Left ventricle myocardium inferior (tissue), 1 donor: ENCODE results near the gene ZNRF3. TPM values are rescaled to one million over a fixed set of nuclear protein-coding genes. Genes with fewer than 3 reads are reported as not detected.

Experiments
- DNase-seq: peaks from one replicate; pipeline ENCODE4 v3.0.0-alpha.2; 2020
- H3K27ac ChIP-seq: fragments of 200-600 bp; replicated peaks from 2 replicates; pipeline ENCODE4 v1.8.0; 2021
- H3K27me3 ChIP-seq: fragments of 200-600 bp; 2 replicates; pipeline ENCODE4 v1.8.0; 2021; ENCODE audit warnings: low read depth
- H3K36me3 ChIP-seq: fragments of 200-600 bp; 2 replicates; pipeline ENCODE4 v1.8.0; 2021
- H3K4me1 ChIP-seq: fragments of 200-600 bp; 2 replicates; pipeline ENCODE4 v1.8.0; 2021
- H3K4me3 ChIP-seq: fragments of 200-600 bp; 2 replicates; pipeline ENCODE4 v1.8.0; 2021; ENCODE audit warnings: mild to moderate bottlenecking, moderate library complexity
- H3K9me3 ChIP-seq: fragments of 200-600 bp; replicated peaks from 2 replicates; pipeline ENCODE4 v1.8.0; 2021
- CTCF ChIP-seq: fragments of 200-600 bp; IDR thresholded peaks from 2 replicates; pipeline ENCODE4 v1.8.0; 2021; ENCODE audit warnings: antibody characterized with exemption, mild to moderate bottlenecking, borderline replicate concordance
- intact Hi-C: fragments of 100-400 bp; cut with micrococcal nuclease; formaldehyde crosslinking; loops from one replicate; pipeline ENCODE4 v1.11.0; 2022
- total RNA-seq: library from RNA; stranded (reverse); fragmentation: NEBNext Ultra II Directional; extraction: Animal tissue kit (Norgen Biotek cat#: 25700); gene quantifications from one replicate; pipeline ENCODE4 v1.2.1, GENCODE V29; 2021
- donor health status: DM: no; HTN: yes; CAD: no; lungs with severe emphysema.

ZNRF3 gene
- total RNA-seq, 1 donor from 2014 or later, result 6.3 TPM

- no peaks in the 10 kb centered on the region for H3K9me3 ChIP-seq
- H3K4me3 ChIP-seq, result no peak overlapping the region
- no peaks in the 10 kb centered on the region for H3K36me3 ChIP-seq
- peaks cover 23% of the 10 kb centered on the region for H3K4me1 ChIP-seq
- H3K27me3 ChIP-seq, result no peaks in the 10 kb centered on the region
- no peak overlapping the region for H3K27ac ChIP-seq
- intact Hi-C loops, result no loop called here
- no peak for TF ChIP-seq CTCF
- DNase-seq, result no peak
Measured at GRCh38 chr22:29016067-29016938, 132.9 kb downstream of the ZNRF3 start.

- Histone ChIP-seq H3K27ac (no peak overlapping the region), H3K4me1 (peaks cover 19% of the 10 kb centered on the region), H3K27me3 (no peaks in the 10 kb centered on the region), H3K9me3 (no peaks in the 10 kb centered on the region), H3K36me3 (no peaks in the 10 kb centered on the region), H3K4me3 (no peak overlapping the region)
- no peak for TF ChIP-seq CTCF
- intact Hi-C loops, result no loop called here
- DNase-seq, result no peak
Measured at GRCh38 chr22:29018293-29019189, 135.2 kb downstream of the ZNRF3 start.

DNA sequence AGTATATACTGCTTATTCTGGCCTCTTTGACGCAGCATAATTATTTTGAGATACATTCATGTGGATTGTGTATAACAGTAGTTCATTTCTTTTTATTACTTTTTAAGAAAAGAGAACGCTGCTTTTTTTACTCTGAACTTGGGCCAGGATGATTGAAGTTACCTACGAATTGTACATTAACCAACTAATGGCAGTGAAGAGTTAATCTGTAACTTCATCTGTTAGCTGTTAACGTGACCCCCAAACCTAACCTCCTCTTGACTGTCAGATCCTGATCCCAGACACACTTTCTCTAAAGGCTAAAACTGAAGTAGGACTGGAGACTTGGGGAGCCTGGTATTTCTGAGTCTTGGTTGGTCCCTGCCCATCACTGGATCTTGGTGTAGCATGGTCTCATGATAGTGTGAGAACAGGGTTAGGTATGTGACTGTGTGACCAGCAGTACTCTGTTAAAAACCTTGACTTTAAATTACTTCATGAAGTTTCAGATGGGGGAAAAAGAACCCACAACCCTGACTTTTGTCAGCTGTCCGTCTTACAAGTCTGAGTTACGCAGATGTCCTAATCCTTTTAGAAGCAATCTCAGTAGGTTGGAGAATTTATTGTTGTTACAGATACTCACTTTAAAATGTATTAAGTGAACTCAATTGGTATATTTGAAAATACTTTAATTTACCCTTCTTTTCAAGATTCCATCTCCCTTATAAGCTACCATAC is 138.9 kb downstream of the ZNRF3 start:
- H3K9me3 ChIP-seq, result no peaks in the 10 kb centered on the region
- H3K36me3 ChIP-seq, result no peaks in the 10 kb centered on the region
- peaks cover 12% of the 10 kb centered on the region for H3K4me1 ChIP-seq
- H3K27me3 ChIP-seq, result no peaks in the 10 kb centered on the region
- no peak for TF ChIP-seq CTCF
- H3K27ac ChIP-seq, result no peak overlapping the region
- no peak for DNase-seq
- intact Hi-C loops, result no loop called here
- H3K4me3 ChIP-seq, result no peak overlapping the region

DNA sequence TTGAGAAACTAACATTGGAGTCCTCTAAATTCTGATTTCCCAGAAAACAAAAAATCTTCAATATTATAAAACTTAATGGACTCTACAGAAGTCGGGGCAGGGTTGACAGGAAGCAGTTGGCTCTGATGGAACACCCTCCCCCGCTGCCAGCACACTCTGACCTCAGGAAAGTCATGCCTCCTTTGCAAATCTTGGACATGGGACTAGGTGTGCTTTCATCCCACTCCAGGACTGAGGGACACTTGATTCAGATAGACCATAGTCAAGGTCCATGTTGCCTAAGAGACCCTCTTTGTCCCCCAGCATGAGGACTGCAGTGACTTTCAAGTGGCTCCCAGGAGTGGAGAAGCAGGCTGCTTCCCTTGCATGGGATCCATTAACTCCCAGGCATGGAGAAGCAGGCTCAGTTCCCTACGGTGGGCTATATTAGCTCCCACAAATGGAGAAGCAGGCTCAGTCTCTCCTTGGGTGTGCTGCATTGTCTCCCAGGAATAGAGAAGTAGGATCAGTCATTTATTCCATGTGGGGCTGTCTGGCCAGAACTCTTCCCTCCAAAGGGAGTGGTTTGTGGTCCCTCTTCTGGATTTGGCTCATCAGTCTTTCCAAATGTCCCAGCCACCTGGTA is 139.9 kb downstream of the ZNRF3 start:
- Histone ChIP-seq H3K27me3 (no peaks in the 10 kb centered on the region), H3K9me3 (no peaks in the 10 kb centered on the region), H3K4me1 (peaks cover 12% of the 10 kb centered on the region), H3K27ac (no peak overlapping the region), H3K4me3 (no peak overlapping the region), H3K36me3 (no peaks in the 10 kb centered on the region)
- intact Hi-C loops, result no loop called here
- DNase-seq, result no peak
- no peak for TF ChIP-seq CTCF

DNA sequence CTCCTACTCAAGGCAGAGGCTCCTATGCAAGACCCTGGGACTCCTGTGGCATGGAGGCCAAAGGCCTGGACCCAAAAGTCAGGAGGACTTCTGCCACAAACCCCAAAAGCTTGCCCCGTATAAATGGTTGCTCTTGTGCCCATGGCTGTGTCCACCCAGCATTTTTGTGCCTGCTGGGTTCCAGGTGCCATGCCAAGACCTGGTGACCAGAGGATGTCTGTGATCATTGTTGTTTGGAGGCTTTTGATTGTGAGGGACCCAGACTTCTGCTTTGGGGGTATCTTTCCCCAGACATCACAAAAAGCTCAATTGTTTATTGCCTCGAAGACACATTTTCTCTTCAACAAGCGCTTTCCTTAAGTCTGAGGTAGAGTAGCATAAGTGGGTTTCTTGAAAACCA is 143.2 kb downstream of the ZNRF3 start:
- H3K27me3 ChIP-seq, result no peaks in the 10 kb centered on the region
- peaks cover 29% of the 10 kb centered on the region for H3K4me1 ChIP-seq
- H3K4me3 ChIP-seq, result no peak overlapping the region
- no peak overlapping the region for H3K27ac ChIP-seq
- no peak for DNase-seq
- TF ChIP-seq CTCF, result no peak
- no peaks in the 10 kb centered on the region for H3K36me3 ChIP-seq
- H3K9me3 ChIP-seq, result no peaks in the 10 kb centered on the region
- intact Hi-C loops, result no loop called here
